Fibroblast of skin of back (primary cell): Measurements from ENCODE around the gene ATP13A4.
A peak's percentile ranks its signal among the peaks of the same experiment; 100 is the strongest.
"Not testable (repeated sequence)": the region's sequence is repeated elsewhere in the genome, so short reads cannot be mapped to it uniquely, and the experiment has no call there.

Experiments used
- DNase-seq: peaks from one replicate; pipeline ENCODE4 v3.0.0-alpha.2; 2013

The ATP13A4 gene

DNA sequence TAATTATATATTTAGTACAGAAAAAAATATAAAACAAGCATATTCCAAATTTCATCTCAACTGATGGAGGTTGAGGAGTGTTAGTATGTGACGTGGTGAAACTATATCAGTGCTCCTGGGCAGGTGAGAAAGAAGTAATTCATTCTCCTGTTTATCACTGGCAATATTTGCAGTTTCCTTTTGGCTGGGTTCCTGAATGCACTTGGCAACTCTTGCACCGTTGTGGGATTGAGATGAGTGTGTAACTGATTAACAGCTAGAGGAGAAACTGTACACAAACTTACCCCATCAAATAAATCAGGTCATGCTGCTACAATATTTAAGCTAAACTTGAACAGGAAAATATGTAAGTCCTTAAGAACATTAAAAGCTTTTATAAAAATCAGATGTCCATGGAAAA is 2.1 kb upstream of the ATP13A4 start:
- DNase-seq, result no peak

DNA sequence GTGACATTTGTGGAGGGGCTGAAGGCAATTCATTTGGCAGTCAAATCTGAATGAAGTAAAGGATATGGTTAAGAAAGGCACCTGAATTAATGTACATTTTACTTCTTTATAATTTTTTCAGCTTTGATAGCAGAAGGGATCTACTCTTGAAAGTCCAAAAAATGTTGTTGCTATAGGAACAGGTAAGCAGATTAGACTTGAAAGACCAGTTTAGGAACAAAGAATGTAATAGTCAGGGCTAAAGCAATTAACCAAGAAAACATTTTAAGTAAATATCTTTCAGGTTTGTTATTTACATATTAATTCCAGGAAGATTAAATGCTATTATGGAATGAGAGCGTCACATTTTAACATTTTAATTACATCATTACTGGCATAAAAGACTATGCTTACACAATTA is 1.1 kb downstream of the ATP13A4 start:
- no peak for DNase-seq

DNA sequence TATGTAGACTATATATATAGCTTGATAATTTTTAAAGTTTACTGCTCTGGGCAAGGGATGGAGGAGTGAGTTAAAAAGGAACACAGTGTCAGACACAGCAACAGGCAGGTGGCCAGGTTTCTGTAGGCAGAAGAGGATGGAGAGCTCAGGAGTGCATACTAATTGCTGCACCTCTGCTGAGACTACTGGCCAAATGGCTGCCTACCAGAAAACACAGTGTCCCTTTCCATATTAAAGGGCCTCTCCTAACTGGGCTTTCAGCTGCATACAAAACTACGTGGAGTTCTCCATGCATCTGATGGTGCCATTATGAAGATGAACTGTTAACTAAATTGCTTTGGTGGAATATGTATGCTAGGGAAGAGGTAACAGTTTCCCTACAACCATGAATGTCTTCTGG is 1.8 kb downstream of the ATP13A4 start:
- no peak for DNase-seq

DNA sequence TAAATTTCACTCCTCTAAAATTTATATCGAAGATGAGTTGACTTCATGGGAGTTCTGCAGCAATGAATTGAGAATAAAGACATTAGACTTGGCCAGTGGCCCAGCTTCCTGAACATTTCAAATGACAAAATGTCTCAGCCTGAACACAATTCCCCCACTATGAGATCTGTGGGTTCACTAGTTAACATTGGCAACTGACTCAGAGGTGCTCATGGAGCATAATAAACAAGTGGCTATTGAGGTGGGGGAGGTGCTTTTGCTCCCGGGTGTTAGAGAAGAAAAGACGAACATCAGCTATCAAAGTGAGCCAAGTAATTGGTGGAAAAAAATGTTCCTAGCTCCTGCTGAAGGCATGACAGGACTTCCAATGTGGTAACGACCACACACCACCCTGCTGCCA is 6.3 kb downstream of the ATP13A4 start:
- no peak for DNase-seq

GRCh38 chr3:193546129-193546528 is 8.6 kb downstream of the ATP13A4 start:
- DNase-seq, result no peak

GRCh38 chr3:193545304-193545703 is 9.4 kb downstream of the ATP13A4 start:
- DNase-seq, result no peak

GRCh38 chr3:193544289-193544688 is 10.4 kb downstream of the ATP13A4 start:
- DNase-seq, result no peak

- no peak for DNase-seq
These were observed 24.2 kb downstream of the ATP13A4 start for GRCh38 chr3:193530231-193531165.

DNA sequence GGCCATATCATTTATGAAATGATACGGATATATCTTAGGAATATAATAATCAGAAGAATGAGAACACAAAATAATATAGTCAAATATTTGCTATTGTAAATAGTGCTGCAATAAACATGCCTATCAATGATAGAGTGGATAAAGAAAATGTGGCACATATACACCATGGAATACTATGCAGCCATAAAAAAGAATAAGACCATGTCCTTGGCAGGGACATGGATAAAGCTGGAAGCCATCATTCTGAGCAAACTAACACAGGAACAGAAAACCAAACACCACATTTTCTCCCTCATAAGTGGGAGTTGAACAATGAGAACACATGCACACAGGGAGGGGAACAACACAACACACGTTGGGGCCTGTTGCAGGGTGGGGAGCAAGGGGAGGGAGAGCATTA is 28.6 kb downstream of the ATP13A4 start:
- not testable (repeated sequence) for DNase-seq

GRCh38 chr3:193522473-193522872 is 32.2 kb downstream of the ATP13A4 start:
- no peak for DNase-seq

GRCh38 chr3:193520738-193521137 is 34.0 kb downstream of the ATP13A4 start:
- DNase-seq, result no peak

GRCh38 chr3:193515966-193516365 is 38.7 kb downstream of the ATP13A4 start:
- no peak for DNase-seq

DNA sequence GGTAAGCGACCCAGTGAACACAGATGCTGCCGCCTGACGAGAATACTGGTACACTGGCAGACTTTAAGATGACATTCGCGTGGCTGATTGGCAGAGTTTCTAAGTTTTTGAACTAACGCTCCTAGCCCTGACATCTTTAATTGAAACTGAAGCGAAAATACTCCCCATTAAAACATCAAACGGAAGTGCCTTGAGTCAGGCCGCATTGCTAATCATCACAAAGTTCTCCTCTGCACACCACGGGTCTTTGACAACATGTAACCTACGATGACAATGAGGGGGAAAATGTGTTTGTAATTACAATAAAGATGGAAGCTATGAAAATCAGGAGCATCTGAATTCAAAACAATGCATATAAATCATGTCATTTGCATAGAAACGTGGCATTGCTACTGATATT is 44.5 kb downstream of the ATP13A4 start:
- DNase-seq, result no peak

DNA sequence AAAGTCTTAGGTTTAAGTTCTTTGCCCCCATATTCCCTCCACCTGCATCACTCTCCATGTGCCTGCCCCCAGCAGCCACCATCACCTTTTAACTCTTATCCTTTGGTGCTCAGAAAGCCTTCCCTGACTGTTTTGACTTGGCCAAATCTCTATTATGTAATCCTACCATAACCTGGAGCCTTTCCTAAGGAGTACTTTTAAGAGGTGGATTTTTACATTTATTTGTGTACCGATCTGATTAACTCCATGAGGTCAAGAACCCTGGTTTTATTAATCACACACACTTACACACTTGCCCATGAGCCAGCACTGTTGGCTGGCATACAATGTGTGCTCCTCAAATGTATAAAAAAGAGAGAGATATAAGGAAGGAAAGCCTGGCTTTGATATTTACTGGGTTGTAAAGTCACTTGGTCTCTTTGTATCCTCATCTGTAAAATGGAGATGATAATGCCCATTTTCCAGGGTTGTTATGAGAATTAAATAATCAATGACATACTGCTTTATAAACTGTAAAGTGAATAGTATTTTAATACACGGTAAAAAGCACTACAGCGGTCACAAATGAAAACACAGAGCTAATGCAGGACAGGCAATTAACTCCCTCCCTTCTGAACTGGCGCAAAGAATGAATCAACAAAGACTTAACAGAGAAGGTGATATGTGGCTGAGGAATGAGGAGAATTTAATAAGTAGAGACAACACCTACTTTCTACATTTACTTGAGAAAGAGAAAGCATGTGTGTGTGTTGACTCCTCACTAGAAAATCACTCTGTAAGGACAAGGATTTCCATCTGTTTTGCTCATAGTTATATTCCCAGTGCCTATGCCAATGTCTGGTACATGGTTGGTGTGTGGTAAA is 45.4 kb downstream of the ATP13A4 start:
- DNase-seq, result no peak

- DNase-seq, result no peak
These were observed 46.6 kb downstream of the ATP13A4 start for GRCh38 chr3:193508108-193508507.

- peak; percentile 2 for DNase-seq
These were observed 47.1 kb downstream of the ATP13A4 start for GRCh38 chr3:193507566-193507965.

- DNase-seq, result no peak
These were observed 47.8 kb downstream of the ATP13A4 start for GRCh38 chr3:193506921-193507320.

DNA sequence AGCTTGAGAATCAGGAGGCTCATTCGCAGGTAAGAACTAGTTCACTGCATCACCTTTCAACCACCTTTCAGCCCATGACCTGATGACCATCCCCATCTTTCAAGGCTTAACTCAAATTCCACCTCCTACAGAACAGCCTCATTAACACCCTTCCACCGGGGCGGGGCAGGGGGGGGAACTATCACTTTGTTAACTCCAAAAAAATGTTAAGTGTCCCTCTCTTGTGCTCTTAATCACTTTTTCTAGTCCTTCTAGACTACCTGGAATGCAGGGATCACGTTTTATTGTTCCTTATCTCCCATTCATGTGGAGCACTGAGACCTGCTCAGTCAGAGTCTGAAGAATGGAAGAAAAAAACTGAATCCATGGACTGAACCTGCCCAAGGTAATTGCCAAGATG is 51.8 kb downstream of the ATP13A4 start:
- no peak for DNase-seq

DNA sequence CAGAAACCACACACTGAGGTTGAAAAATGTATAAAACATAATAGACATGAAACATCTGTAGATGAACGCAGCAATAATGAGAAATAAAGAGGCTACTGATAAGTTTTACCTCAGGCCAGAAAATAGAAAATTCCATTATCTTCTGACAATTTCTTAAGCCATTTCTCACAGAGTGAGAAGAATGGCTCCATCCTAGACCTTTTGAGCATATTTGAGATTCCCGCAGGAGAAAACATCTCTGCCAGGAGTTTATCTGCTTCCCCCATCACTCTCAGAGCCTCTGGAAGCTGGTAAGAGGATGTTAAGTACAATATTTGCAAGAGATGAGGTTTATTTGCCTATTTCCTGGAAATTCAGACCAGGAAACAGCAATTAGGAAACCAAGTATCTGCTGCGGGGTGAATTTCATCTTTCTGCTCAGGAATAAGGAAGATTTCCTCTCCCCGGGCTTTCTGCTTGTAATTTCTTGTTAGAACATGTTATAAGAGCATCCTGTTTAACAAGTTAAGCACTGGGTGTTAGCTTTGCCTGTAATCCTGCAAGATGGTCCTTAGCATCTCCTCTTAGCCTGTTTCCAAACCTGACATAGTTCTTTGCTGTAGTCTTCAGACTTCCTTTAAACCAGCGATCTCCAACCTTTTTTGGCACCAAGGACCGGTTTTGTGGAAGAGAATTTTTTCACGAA is 54.8 kb downstream of the ATP13A4 start:
- DNase-seq, result no peak

- DNase-seq, result no peak
These were observed 55.4 kb downstream of the ATP13A4 start for GRCh38 chr3:193499136-193499770.

DNA sequence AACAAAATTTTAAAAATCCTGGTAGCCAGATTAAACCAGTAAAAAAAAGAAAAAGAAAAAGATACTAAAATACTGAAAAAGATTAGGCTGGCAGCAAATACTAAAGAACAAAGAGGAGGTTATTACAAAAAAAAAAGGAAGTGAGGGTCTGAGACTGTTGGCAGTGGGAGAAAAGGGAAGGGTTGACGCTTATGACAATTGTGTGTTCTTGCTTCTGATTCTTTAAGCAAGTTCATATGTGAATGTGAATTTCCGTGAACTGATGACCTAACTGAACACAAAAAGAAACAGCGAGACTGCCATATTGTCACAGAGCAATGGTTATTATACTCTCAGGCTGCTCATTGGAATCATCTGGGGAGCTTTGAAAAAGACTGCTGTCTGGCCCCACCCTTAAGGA is 56.5 kb downstream of the ATP13A4 start:
- no peak for DNase-seq

DNA sequence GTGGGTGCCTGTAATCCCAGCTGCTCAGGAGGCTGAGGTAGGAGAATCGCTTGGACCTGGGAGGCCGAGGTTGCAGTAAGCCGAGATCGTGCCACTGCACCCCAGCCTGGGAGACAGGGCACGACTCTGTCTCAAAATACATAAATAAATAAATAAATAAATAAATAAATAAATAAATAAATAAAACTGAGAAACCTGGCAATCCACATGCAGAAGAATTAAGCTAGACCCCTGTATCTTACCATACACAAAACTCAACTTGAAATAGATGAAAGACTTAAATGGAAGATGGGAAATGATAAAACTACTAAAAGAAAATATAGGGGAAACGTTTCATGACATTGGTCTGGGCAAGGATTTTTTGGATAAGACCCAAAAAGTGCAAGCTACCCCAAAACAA is 58.0 kb downstream of the ATP13A4 start:
- no peak for DNase-seq

- DNase-seq, result no peak
These were observed 63.7 kb downstream of the ATP13A4 start for GRCh38 chr3:193491026-193491425.
